ENCODE results near the gene SPCS3. TPM values are rescaled to one million over a fixed set of nuclear protein-coding genes. Genes with fewer than 3 reads are reported as not detected.
"Not testable (repeated sequence)": the region's sequence is repeated elsewhere in the genome, so short reads cannot be mapped to it uniquely, and the experiment has no call there.

SPCS3 gene
- total RNA-seq, 1 donor from 2014 or later: 81.0 TPM

DNA sequence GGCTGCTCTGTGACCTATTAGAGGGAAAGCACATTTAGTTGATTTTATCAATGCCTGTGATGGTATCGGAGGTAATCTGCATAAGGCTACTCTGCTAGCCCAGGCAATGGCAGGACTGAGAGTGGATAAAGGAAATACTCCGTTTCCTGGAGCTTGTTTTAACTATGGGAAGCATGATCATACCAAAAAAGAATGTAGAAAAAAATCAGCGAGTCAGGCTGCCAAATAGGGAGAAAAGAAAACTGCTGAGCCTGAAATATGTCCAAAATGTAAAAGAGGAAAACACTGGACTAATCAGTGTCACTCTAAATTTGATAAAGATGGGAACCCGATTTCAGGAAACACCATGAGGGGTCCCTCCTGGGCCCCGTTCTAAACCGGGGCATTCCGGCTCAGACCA is 25.6 kb downstream of the SPCS3 start:
- DNase-seq (ENCODE audit: low read depth): not testable (repeated sequence)

DNA sequence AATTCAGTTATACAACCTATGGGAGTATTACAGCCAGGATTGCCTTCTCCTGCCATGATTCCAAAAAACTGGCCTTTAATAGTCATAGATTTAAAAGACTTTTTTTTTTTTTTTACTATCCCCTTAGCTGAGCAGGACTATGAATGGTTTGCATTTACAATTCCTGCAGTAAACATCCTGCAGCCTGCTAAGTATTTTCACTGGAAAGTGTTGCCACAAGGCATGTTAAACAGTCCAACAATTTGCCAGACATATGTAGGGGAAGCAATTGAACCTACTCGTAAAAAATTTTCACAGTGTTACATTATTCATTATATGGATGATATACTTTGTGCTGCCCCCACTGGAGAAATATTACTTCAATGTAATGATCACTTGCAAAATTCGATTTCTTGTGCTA is 27.1 kb downstream of the SPCS3 start:
- not testable (repeated sequence) for DNase-seq (ENCODE audit: low read depth)

DNA sequence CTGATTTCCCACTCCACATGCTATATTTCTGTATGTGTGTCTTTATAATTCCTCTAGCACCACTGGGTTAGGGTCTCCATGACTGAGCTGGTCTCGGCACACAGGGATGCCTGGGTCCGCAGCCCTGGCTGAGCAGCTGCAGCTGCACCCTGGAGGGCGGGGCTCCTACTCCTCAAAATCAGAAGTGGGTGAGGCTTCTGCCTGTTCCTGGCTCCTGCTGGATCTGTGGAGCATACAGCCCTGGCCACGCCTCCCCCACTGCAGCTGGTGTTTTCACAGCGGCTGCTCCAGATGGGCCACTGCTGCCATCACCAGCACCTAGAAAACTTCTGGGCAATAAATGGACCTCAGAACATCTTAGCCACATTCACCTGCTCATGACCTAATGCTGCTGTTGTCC is 30.9 kb downstream of the SPCS3 start:
- no peak for DNase-seq (ENCODE audit: low read depth)

DNA sequence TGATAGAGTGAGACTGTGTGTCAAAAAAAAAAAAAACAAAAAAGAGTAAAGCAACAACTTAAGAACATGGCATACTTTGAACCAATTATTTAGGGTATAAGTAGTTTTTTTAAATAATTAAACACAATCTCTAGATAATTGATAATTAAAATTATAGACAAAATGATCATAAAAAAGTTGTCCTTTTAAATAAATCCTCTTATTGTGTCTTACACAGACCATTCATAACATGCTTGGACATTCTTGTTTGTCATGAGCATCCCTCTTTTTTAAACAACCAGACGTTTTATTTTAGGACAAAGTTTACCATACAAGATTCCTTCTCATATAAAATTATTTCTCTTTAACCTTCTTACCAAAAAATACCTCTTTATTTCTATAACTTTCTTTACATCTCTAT is 35.1 kb downstream of the SPCS3 start:
- DNase-seq (ENCODE audit: low read depth): no peak

DNA sequence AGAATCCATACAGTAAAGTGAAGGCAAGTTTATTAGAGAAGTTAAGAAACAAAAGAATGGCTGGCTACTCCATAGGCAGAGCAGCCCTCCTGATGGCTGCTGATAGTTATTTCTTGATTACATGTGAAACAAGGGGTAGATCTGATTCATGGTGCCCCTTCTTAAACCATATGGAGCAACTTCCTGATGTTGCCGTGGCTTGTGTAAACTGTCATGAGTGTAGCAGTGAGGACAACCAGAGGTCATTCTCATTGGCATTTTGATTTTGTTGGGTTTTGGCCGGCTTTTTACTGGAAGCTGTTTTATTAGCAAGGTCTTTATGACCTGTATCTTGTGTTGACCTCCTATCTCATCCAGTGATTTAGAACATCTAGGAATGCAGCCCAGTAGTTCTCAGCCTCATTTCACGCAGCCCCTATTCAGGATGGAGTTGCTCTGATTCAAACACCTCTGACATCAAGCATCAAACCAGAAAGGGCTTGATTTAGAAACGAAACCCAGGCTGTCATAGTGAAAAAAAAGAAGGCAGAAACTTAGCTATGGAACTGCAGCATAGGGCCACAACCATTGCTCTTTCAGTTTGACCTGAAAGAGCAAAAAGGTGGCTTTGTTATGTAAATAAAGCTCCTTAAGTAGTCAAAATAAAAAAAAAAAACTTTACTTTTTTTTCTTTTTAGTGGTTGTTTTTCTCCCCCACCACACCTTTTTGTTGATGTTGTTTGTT is 37.8 kb downstream of the SPCS3 start:
- no peak for DNase-seq (ENCODE audit: low read depth)

DNA sequence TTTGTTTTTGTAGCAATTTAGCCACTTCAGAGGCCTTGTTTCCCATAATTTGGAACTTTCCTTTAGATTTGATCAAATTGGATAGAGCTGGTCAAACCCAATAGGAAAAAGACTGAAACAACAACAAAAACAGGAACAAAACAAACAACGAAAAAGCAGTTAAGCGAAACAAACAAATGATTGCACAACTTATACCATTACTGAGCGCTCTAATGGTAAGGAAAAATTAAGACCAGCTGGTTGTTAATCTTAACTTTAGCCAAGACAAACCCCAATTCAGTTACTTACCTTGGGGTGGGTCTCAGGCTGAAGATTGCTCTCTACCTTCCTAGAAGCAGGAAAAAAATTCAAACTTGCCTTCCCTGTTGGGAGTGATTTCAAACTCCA is 38.3 kb downstream of the SPCS3 start:
- DNase-seq (ENCODE audit: low read depth): no peak

DNA sequence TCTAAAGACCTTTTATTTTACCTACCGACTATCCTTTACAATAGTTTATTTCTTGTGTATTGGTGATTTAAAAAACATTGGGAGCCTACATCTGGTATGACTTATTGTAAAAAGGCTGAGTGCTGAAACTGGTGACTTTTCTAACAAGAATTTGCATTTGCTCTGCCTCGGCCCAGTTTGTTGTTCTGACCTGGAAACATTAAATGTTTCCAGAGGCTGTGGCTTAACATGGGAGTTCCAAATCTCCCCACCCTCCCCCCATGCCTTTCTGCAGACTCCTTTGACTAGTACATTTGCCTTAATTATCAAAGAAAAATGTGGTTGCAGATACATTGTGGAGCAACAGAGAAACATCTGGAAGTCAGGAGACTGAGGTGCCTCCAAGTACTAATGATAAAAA is 39.8 kb downstream of the SPCS3 start:
- no peak for DNase-seq (ENCODE audit: low read depth)

DNA sequence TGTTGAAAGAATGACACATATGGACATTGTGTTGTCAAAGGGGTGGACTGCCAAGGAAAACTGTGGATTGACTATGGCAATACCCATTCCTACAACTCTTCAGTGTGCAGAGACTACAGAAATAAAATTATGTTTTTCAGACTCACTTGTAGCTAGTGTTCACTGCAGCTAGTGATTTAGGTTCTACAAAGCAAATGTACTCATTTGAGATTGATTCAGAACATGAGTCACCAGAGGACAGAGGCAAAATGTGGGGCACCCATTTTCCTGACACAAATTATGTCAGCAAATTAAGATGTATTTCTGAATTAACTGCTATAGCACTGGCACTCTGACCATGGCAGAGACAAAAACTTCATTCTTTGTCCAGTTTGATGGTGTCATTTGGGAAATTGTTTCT is 40.7 kb downstream of the SPCS3 start:
- DNase-seq (ENCODE audit: low read depth): no peak

DNA sequence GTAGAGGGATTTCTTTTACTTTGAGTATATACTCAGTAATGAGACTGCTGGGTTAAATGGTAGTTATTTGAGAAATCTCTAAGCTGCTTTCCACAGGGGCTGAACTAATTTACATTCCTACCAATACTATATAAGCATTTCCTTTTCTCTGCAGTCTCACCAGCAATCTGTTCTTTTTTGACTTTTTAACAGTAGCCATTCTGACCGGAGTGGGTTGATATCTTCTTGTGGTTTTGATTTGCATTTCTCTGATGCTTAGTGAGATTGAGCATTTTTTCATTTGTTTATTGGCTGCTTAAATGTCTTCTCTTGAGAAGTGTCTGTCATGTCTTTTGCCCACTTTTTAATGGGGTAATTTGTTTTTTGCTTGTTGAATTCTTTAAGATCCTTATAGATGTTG is 43.3 kb downstream of the SPCS3 start:
- DNase-seq (ENCODE audit: low read depth): no peak

DNA sequence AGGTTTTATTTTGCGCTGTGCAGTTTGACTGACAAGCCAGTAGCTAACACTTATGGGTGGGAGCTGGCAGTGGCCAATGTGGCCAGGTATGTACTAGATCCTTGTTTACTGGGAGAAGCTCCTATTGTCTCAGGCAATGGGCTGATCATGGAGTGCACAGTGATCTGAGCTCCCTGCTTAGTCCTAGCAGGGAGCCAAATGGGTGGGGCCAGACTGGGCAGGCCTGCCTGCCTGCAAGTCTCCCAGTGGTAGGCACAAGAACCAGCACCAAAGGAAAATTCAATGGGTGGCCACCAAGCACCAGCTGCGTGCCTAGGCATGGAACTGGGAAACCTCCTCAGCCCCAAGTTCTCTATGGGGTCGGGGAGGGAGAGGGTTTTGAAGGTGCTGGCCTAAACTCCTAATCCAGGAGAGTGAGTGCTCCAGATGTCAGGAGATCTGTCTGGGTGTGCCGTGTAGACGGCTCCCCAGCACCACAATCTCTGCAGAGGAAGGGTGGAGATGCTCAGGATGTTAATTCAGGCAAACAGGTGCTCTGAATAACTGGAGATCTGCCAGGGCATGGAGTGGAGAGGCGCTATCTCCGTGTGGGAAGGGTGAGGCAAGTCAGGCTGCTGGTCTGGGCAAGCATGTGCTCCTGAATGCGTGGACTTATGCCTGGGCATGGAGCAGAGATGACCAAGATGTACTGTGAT is 48.2 kb downstream of the SPCS3 start:
- DNase-seq (ENCODE audit: low read depth): no peak

DNA sequence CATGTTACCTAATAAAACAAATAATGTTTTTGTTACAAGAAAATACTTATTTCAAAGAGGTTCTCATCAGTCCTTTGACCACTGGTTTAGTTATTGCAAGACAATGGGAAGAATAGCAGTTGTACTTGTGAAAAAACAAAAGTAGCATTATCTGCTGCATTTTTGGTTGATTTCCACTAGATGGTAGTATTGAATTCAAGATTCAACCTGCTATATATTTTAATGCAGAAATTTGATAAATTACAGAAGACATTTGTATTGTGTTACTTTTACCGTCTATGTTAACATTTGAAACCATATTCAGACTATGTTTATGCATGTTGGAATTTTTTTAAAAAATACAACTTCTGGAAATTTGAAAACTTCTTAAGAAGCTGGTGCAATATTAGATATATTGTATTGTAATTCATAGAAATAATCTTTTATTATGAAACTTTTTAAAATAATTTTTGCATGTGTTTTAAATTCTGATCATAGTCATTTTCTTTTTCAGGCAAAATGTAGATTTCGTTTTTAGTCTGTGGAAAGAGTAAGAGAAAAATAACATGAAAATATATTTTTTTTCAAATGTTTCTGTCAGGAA is 56.4 kb downstream of the SPCS3 start:
- peak; percentile 26 for DNase-seq (ENCODE audit: low read depth)

DNA sequence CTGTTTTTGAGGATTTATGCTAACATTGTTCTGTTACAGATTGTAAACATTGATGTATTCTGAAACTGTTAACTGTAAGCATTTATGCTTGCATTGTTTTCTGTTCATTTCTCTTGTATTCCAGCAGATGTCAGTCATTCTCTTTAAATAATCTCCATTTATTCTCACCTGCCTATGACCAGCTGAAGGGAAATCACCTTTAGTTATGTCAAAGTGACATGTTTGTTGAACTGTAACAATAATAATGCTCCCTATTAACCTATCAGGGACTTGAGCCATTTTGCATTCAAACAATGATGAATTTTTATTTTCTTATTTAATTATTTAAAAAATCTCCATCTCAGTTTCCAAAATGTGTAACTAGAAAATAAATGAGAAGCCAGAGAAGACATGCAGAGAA is 58.0 kb downstream of the SPCS3 start:
- DNase-seq (ENCODE audit: low read depth): peak; percentile 30

DNA sequence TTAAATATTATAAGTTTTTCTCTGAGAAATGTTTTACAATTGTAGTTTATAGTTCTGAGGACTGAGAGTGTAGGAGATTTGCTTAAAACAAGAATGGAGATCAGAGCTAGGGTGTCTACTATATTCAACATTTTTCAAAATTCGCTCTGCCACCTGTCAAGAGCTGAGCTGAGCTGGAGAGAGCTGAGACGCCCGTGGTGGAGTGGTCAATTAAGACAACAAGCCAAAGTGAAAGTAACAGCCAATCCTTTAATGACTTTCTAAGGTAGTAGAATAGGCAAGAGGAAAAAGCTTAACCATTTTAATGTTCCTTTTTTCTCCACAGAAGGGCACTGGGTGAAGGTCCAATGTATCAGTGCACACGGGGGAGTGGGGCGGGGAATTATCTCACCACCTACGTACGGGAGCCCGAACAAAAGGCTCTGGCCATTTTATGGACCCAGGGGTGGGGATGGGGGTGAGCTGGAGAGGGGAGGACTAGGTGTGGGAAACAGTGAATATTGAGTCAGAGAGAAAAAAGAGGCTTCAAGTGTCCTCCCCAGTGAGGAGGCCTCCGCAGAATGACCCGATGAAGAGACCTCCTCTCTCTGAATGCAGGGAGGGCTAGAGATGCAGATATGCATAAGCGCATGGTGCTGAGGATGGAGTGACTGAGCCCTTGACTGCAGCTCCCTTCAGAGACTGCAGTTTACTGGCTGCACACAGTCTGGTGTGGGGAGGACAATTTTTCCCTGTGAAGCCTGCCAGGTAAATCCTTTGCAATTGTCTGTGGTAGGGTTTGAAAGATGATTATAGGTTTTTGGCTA is 60.8 kb downstream of the SPCS3 start:
- DNase-seq (ENCODE audit: low read depth): peak; percentile 29

Other genes with a start within 250 kb of the SPCS3 start
- gene SPATA4, start 124.4 kb upstream of the SPCS3 start, total RNA-seq: 1.3 TPM in 1 of 2 replicates, not detected in the other
- gene ASB5, start 50.7 kb upstream of the SPCS3 start, total RNA-seq: 1,422 and 1,483 TPM in 2 replicates